ENCODE measurements around the gene IL23R.

GRCh38 chr1:67126111-67126746 lies 40.0 kb upstream of the IL23R start:
- TF ChIP-seq EZH2 (IDR thresholded peaks at IDR 0.05; ENCODE audit: borderline replicate concordance, insufficient read depth, low read depth, low read length, poor library complexity, severe bottlenecking) (no peak), CTCF (IDR thresholded peaks at IDR 0.05) (no peak)
